Neutrophil (primary cell): Measurements from ENCODE around the gene FAM234B.

Experiments used
- H3K27ac ChIP-seq: fragments of 200-600 bp; sonication (generic); 2 replicates; pipeline ENCODE4 v1.5.1; 2016; ENCODE audit warnings: mild to moderate bottlenecking, moderate library complexity
- H3K27me3 ChIP-seq: fragments of 200-600 bp; sonication (generic); 2 replicates; pipeline ENCODE4 v1.6.0; 2016; ENCODE audit warnings: mild to moderate bottlenecking
- H3K36me3 ChIP-seq: fragments of 200-600 bp; sonication (generic); 2 replicates; pipeline ENCODE4 v1.5.1; 2017
- H3K4me1 ChIP-seq, 2 experiments: fragments of 200-600 bp in 1 of 2; sonication (generic) in 1 of 2; 1 replicate in 1 of 2; 2 replicates in 1 of 2; pipeline versions ENCODE4 v1.5.1 to v1.6.1; 2013 to 2016; ENCODE audit warnings: low read depth in 1 of 2, low read length in 1 of 2, mild to moderate bottlenecking in 1 of 2, moderate library complexity in 1 of 2; ENCODE audit not compliant: control insufficient read depth in 1 of 2, insufficient read depth in 1 of 2
- H3K4me3 ChIP-seq, 2 experiments: fragments of 200-600 bp in 1 of 2; sonication (generic) in 1 of 2; 1 replicate in 1 of 2; 2 replicates in 1 of 2; pipeline ENCODE4 v1.5.1; 2013 to 2016; ENCODE audit warnings: low read depth in 1 of 2, low read length in 1 of 2, mild to moderate bottlenecking in 1 of 2, moderate library complexity in 1 of 2
- H3K9me3 ChIP-seq: fragments of 200-600 bp; sonication (generic); 2 replicates; pipeline ENCODE4 v1.5.1; 2016
- TF ChIP-seq, protein P1 (sequence below): fragments of 200-600 bp; sonication (generic); IDR thresholded peaks from 2 replicates; pipeline ENCODE4 v1.5.1; 2016; ENCODE audit warnings: antibody characterized with exemption

Gene FAM234B

DNA sequence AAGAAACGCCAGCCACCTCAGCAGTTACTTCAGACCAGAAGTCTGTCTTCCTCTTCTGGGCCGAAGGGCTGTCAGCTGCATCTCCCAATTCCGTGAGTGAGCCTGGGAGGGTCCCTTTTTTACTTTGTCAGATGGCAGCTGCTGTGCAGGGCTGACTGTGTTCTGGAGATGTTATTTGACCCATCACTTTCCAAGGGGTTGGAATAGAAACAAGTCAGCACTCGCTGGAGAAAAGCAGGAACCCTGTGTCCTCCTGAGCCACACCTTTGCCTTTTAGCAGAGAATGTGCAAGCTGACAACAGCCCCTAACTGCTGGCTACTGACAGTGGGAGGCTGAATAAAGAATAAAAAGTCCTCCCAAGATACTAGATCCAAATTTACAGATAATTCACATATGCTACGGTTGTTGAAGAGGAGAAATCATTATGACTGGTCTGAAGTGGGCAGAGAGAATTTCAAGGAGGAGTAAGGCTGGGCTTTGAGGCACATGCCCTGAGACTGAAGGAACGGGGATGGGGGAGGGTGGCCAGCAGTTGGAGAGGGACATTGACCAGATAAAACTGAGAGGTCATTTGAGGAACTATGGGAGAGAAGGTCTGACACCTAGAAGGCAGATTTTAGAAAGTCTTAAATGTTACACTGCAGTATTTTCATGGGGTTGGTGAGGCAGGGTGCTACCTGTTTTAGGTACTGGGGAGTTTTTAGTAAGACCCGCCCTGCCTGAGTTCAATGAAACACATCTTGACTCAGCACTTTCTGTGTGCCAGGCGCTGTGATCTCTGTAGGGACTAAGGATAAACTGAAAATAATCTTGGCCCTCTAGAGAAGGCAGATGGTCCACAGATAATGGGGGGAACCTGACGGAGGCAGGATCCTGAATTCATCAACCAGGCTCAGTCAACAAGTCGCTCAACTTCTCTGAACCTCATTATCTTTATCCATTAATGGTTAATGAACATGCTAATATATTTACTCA, 27.4 kb downstream of the FAM234B start:
- Histone ChIP-seq H3K4me1 (no peaks in the 10 kb centered on the region), H3K4me3 (no peak overlapping the region), H3K36me3 (no peaks in the 10 kb centered on the region), H3K27ac (no peak overlapping the region), H3K27me3 (no peaks in the 10 kb centered on the region), H3K9me3 (no peaks in the 10 kb centered on the region)
- TF ChIP-seq, protein P1, sequence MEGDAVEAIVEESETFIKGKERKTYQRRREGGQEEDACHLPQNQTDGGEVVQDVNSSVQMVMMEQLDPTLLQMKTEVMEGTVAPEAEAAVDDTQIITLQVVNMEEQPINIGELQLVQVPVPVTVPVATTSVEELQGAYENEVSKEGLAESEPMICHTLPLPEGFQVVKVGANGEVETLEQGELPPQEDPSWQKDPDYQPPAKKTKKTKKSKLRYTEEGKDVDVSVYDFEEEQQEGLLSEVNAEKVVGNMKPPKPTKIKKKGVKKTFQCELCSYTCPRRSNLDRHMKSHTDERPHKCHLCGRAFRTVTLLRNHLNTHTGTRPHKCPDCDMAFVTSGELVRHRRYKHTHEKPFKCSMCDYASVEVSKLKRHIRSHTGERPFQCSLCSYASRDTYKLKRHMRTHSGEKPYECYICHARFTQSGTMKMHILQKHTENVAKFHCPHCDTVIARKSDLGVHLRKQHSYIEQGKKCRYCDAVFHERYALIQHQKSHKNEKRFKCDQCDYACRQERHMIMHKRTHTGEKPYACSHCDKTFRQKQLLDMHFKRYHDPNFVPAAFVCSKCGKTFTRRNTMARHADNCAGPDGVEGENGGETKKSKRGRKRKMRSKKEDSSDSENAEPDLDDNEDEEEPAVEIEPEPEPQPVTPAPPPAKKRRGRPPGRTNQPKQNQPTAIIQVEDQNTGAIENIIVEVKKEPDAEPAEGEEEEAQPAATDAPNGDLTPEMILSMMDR: no peak

DNA sequence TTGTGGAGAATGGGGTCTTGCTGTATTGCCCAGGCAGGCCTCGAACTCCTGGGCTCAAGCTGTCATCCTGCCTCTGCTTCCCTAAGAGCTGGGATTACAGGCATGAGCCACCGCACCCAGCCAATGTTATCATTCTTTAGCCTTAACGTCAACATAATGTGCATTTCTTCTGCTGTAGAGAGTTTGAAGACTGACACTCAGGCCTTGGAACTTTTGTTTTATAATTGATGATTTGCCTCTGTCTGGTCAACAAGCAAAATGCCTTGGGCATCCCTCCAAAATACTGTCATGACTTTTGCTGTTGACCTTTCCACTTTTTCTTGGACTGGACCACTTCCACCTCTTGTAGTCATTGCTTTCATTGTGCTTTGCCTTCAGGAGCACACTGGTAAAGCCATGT, 29.0 kb downstream of the FAM234B start:
- H3K36me3 ChIP-seq: no peaks in the 10 kb centered on the region

DNA sequence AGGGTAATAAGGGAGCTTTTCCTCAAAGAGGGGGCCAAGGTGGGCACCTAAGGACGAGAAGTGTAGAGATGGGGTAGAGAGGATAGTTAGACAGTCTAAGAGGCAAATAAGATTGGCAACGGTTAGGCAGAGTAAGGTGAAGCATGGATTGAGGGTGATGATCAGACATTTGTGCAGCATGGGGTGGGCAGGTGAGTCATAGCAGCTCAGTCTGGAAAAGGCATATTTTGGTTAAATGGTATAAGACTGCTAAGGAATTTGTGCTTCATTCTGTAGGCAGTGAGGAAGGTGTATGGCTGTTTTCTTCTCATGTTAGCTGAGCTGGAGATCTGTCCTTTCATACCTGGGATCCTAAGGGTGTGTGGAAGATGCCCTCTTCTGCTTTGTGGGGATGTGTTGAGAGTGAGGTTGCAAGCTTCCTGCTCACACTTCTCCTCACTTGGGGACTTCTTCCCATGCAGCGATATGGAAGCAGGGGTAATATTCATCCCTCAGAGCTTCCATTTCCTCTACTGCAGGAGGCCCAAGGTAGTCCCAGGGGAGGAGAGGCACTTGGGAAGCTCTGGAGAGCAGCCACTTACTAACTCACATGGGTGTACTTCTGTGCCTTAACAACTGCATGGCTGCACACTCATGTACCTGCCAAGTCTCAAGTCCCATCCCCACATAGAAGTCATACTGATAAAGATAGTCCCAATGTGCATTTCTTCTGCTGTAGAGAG, 30.4 kb downstream of the FAM234B start:
- Histone ChIP-seq H3K27ac (no peak overlapping the region), H3K4me1 (no peaks in the 10 kb centered on the region), H3K36me3 (no peaks in the 10 kb centered on the region), H3K4me3 (no peak overlapping the region), H3K27me3 (no peaks in the 10 kb centered on the region), H3K9me3 (no peaks in the 10 kb centered on the region)
- TF ChIP-seq, protein P1: no peak

More for the DNA sequence above, 29.0 kb downstream of the FAM234B start:
- H3K4me1 ChIP-seq: no peaks in the 10 kb centered on the region
- H3K4me3 ChIP-seq: no peak overlapping the region
- no peaks in the 10 kb centered on the region for H3K9me3 ChIP-seq
- H3K27ac ChIP-seq: no peak overlapping the region
- no peaks in the 10 kb centered on the region for H3K27me3 ChIP-seq
- TF ChIP-seq, protein P1: no peak

DNA sequence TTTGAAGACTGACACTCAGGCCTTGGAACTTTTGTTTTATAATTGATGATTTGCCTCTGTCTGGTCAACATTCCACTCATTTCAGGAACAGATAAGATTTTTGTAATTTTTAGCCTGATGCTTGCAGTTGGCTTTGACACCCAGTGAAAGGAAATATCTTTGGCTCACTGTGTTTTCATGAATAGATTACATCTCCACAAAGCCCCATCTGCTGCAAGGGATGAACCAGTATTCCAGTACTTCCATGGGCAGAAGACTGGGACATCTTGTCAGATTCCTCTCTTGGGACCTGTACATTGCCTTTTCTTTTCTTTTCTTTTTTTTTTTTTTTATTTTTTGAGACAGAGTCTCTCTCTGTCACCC, 30.9 kb downstream of the FAM234B start:
- no peak overlapping the region for H3K27ac ChIP-seq
- TF ChIP-seq, protein P1: no peak

DNA sequence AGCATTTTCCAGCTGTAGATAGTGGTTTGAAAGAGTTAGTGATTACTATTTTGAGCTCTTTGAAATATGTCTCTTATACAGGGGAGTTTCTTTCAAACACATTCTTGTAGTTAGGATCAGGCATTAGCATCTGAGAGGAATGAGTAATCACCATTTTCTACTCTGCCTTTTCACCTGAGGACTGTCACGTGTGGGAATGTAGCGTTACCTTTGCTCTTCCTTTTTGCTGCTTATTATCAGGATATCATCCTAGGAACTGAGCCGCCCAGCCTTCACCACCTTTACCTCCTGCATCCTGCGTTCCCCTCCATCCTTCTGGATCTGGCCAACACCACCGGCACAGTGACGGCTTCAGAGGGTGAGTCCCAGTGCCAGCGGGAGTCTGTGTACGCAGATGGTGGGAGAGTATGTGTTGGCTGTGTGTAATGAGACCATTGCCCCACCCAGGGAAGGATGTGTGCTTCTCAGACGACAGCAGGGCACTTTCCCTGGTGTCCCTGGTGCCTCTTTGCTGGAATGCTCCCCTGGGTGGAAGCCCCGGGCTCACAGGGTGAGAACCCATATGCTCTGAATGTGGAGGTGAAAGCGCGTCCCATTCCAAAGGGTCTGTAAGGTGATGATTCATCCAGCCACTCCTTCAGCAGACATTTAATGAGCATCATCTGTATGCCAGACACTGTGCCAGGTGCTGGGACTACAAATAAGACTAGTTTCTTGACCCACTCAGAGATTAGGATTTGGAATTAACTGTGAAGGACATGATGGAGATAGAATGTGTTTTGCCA, 31.8 kb downstream of the FAM234B start:
- Histone ChIP-seq H3K36me3 (no peaks in the 10 kb centered on the region), H3K9me3 (no peaks in the 10 kb centered on the region), H3K4me1 (no peaks in the 10 kb centered on the region), H3K27me3 (no peaks in the 10 kb centered on the region), H3K4me3 (no peak overlapping the region), H3K27ac (no peak overlapping the region)
- TF ChIP-seq, protein P1: no peak

More for the DNA sequence above, 30.9 kb downstream of the FAM234B start:
- no peaks in the 10 kb centered on the region for H3K27me3 ChIP-seq
- H3K9me3 ChIP-seq: no peaks in the 10 kb centered on the region
- no peak overlapping the region for H3K4me3 ChIP-seq
- H3K36me3 ChIP-seq: no peaks in the 10 kb centered on the region
- H3K4me1 ChIP-seq: no peaks in the 10 kb centered on the region
